ENCODE measurements around the gene ZNF397. TPM values are rescaled to one million over a fixed set of nuclear protein-coding genes. Genes with fewer than 3 reads are reported as not detected.

ZNF397 gene
- total RNA-seq, 2 experiments from 2014 or later: 8.0 to 15.6 TPM

DNA sequence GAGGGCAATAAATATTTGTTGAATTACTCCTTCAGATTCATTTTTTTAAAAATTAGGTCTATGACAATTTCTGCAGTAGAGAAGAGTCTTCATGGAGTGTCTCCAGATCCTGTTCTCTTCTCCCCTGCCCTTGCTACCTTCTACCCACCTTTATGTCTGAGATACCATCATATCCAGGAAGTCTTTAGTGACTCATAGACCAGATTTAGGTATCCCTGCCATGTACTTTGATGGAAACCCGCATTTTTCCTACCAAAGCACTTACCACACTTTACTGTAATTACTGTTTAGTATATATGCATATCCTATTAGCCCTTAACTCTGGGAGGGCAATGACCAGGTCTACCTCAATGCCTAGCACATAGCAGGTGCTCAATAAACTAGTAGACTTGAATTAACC is 11.6 kb downstream of the ZNF397 start:
- no peak overlapping the region for H2AFZ ChIP-seq (ENCODE audit: low read length)
- H3K4me1 ChIP-seq (ENCODE audit: insufficient read depth, low read length, poor library complexity, severe bottlenecking): peaks cover 7% of the 10 kb centered on the region
- no peaks in the 10 kb centered on the region for H3K9me2 ChIP-seq (ENCODE audit: insufficient read depth, low read length)
- H3K9me3 ChIP-seq (ENCODE audit: low read length): no peaks in the 10 kb centered on the region
- peaks cover 28% of the 10 kb centered on the region for H3K36me3 ChIP-seq (ENCODE audit: insufficient read depth, low read length)
- CTCF ChIA-PET (ENCODE audit: unreplicated experiment): no interaction called here
- no peak for TF ChIP-seq EZH2phosphoT487 (IDR thresholded peaks at IDR 0.05; ENCODE audit: borderline replicate concordance, low read depth, low read length)
- TF ChIP-seq, protein P1, sequence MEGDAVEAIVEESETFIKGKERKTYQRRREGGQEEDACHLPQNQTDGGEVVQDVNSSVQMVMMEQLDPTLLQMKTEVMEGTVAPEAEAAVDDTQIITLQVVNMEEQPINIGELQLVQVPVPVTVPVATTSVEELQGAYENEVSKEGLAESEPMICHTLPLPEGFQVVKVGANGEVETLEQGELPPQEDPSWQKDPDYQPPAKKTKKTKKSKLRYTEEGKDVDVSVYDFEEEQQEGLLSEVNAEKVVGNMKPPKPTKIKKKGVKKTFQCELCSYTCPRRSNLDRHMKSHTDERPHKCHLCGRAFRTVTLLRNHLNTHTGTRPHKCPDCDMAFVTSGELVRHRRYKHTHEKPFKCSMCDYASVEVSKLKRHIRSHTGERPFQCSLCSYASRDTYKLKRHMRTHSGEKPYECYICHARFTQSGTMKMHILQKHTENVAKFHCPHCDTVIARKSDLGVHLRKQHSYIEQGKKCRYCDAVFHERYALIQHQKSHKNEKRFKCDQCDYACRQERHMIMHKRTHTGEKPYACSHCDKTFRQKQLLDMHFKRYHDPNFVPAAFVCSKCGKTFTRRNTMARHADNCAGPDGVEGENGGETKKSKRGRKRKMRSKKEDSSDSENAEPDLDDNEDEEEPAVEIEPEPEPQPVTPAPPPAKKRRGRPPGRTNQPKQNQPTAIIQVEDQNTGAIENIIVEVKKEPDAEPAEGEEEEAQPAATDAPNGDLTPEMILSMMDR (conservative IDR thresholded peaks at IDR 0.05; ENCODE audit: low read length): no peak
- intact Hi-C loops (cut with micrococcal nuclease; ENCODE audit: unreplicated experiment): no loop called here
- H3K79me2 ChIP-seq (ENCODE audit: insufficient read depth, low read depth, low read length): no peaks in the 10 kb centered on the region
- POLR2A ChIA-PET: no interaction called here
- no peak overlapping the region for H3K4me3 ChIP-seq (ENCODE audit: low read depth, low read length, poor library complexity, severe bottlenecking)
- no peak overlapping the region for H3K27ac ChIP-seq (ENCODE audit: low read depth, low read length, poor library complexity, severe bottlenecking)
- no peaks in the 10 kb centered on the region for H4K20me1 ChIP-seq (ENCODE audit: insufficient read depth, low read length)
- no TSS peak for BruUV-seq (replicated peaks)
- H3K4me2 ChIP-seq (ENCODE audit: low read length): no peak overlapping the region
- DNase-seq (ENCODE audit: low spot score): no peak

DNA sequence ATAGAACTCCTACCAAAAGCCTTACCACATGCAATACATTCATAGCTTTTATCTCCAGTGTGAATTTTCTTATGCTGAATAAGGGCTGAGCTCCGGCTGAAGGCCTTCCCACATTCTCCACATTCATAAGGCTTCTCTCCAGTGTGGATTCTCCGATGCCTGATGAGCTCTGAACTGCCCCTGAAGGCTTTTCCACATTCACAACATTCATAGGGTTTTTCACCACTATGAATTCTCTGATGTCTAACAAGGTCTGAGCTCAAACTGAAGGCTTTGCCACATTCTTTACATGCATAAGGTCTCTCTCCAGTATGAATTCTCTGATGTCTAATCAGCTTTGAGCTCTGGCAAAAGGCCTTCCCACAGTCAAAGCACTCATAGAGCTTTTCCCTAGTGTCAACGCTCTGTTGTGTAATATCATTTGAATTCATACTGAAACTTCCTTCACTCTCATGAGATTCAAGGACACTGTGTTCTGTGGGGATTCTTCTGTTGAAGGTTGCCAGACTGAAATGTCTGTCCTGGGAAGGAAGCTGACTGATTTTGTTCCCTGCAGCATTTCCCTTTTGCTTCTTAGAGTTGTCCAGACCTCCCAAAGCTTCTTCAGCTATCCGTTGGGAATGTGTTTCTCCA is 12.9 kb downstream of the ZNF397 start:
- Histone ChIP-seq H3K79me2 (ENCODE audit: insufficient read depth, low read depth, low read length) (no peaks in the 10 kb centered on the region), H3K4me3 (ENCODE audit: low read depth, low read length, poor library complexity, severe bottlenecking) (no peak overlapping the region), H3K9me2 (ENCODE audit: insufficient read depth, low read length) (no peaks in the 10 kb centered on the region), H3K4me1 (ENCODE audit: insufficient read depth, low read length, poor library complexity, severe bottlenecking) (no peaks in the 10 kb centered on the region), H3K9me3 (ENCODE audit: low read length) (no peaks in the 10 kb centered on the region), H3K4me2 (ENCODE audit: low read length) (no peak overlapping the region), H2AFZ (ENCODE audit: low read length) (no peak overlapping the region), H3K36me3 (ENCODE audit: insufficient read depth, low read length) (peaks cover 15% of the 10 kb centered on the region), H3K27ac (ENCODE audit: low read depth, low read length, poor library complexity, severe bottlenecking) (no peak overlapping the region), H4K20me1 (ENCODE audit: insufficient read depth, low read length) (no peaks in the 10 kb centered on the region)
- no TSS peak for BruUV-seq (replicated peaks)
- no peak for DNase-seq (ENCODE audit: low spot score)
- no peak for TF ChIP-seq EZH2phosphoT487 (IDR thresholded peaks at IDR 0.05; ENCODE audit: borderline replicate concordance, low read depth, low read length)
- TF ChIP-seq, protein P1 (conservative IDR thresholded peaks at IDR 0.05; ENCODE audit: low read length): no peak
- CTCF ChIA-PET (ENCODE audit: unreplicated experiment): no interaction called here
- POLR2A ChIA-PET: interaction anchor here (0.6 to 0.8 kb wide), 2 partner anchors 10 to 11 kb away, joined by 3 read pairs; no protein-coding TSS in a partner anchor
- intact Hi-C loops (cut with micrococcal nuclease; ENCODE audit: unreplicated experiment): no loop called here

DNA sequence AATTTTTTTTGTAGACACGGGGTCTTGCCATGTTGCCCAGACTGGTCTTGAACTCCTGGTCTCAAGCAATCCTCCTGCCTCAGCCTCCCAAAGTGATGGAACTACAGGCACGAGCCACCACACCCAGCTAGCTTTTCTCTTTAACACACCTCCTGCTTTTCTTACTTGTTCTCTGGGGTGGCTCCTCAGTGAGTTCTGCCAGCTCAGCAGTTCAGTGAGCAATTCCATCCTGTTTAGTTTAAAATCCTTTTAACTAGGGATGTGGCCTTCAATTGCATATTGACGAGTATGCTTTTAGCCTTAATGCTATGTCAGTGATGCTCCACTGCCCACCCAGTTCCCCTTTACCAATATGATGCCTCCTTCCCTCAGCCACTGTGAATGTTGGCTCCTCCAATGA is 16.1 kb downstream of the ZNF397 start:
- ChIA-PET POLR2A (no interaction called here), CTCF (ENCODE audit: unreplicated experiment) (no interaction called here)
- BruUV-seq (replicated peaks): no TSS peak
- Histone ChIP-seq H3K4me3 (ENCODE audit: low read depth, low read length, poor library complexity, severe bottlenecking) (no peak overlapping the region), H3K9me2 (ENCODE audit: insufficient read depth, low read length) (no peaks in the 10 kb centered on the region), H3K79me2 (ENCODE audit: insufficient read depth, low read depth, low read length) (no peaks in the 10 kb centered on the region), H3K4me1 (ENCODE audit: insufficient read depth, low read length, poor library complexity, severe bottlenecking) (no peaks in the 10 kb centered on the region), H3K4me2 (ENCODE audit: low read length) (no peak overlapping the region), H3K9me3 (ENCODE audit: low read length) (no peaks in the 10 kb centered on the region), H3K27ac (ENCODE audit: low read depth, low read length, poor library complexity, severe bottlenecking) (no peak overlapping the region), H4K20me1 (ENCODE audit: insufficient read depth, low read length) (no peaks in the 10 kb centered on the region), H2AFZ (ENCODE audit: low read length) (no peak overlapping the region), H3K36me3 (ENCODE audit: insufficient read depth, low read length) (no peaks in the 10 kb centered on the region; the same call in 1 of the 2 replicates)
- no peak for TF ChIP-seq EZH2phosphoT487 (IDR thresholded peaks at IDR 0.05; ENCODE audit: borderline replicate concordance, low read depth, low read length)
- TF ChIP-seq, protein P1 (conservative IDR thresholded peaks at IDR 0.05; ENCODE audit: low read length): no peak
- intact Hi-C loops (cut with micrococcal nuclease; ENCODE audit: unreplicated experiment): no loop called here
- no peak for DNase-seq (ENCODE audit: low spot score)

Measured in OCI-LY7 (cell line).